ENCODE measurements around the gene TRIM8.

Gene TRIM8

GRCh38 chr10:102633287-102633686 lies 11.0 kb upstream of the TRIM8 start:
- peak; percentile 95 for DNase-seq

- no peak for DNase-seq
Observed at GRCh38 chr10:102633848-102634247, 10.4 kb upstream of the TRIM8 start.

- DNase-seq = no peak
Observed at GRCh38 chr10:102634686-102635085, 9.6 kb upstream of the TRIM8 start.

- peak; percentile 22 for DNase-seq
Observed at GRCh38 chr10:102635377-102635776, 8.9 kb upstream of the TRIM8 start.

GRCh38 chr10:102639537-102639936 lies 4.7 kb upstream of the TRIM8 start:
- DNase-seq = no peak

GRCh38 chr10:102641402-102641801 lies 2.9 kb upstream of the TRIM8 start:
- DNase-seq = no peak

GRCh38 chr10:102641880-102642735 lies 2.2 kb upstream of the TRIM8 start:
- DNase-seq = peak; percentile 97

GRCh38 chr10:102642736-102643335 lies 1.4 kb upstream of the TRIM8 start:
- peak; percentile 32 for DNase-seq

- DNase-seq = peak; percentile 85
Observed at GRCh38 chr10:102643336-102644065, 778 bp upstream of the TRIM8 start.

- peak; percentile 51 for DNase-seq
Observed at GRCh38 chr10:102644646-102645387, 538 bp downstream of the TRIM8 start.

GRCh38 chr10:102645388-102645740 lies 1.1 kb downstream of the TRIM8 start:
- peak; percentile 86 for DNase-seq

GRCh38 chr10:102645741-102646609 lies 1.7 kb downstream of the TRIM8 start:
- DNase-seq = peak; percentile 97

GRCh38 chr10:102646610-102647442 lies 2.5 kb downstream of the TRIM8 start:
- peak; percentile 56 for DNase-seq

- no peak for DNase-seq
Observed at GRCh38 chr10:102647443-102648268, 3.4 kb downstream of the TRIM8 start.

GRCh38 chr10:102648269-102648888 lies 4.1 kb downstream of the TRIM8 start:
- no peak for DNase-seq

GRCh38 chr10:102648889-102649796 lies 4.9 kb downstream of the TRIM8 start:
- no peak for DNase-seq

- DNase-seq = no peak
Observed at GRCh38 chr10:102649797-102650654, 5.7 kb downstream of the TRIM8 start.

Data from inflammatory macrophage treated with lipopolysaccharide for 4 hours (primary cell).